OCI-LY3 (cell line): ENCODE results near the gene GOLGA6D.
"Not testable (repeated sequence)": the region's sequence is repeated elsewhere in the genome, so short reads cannot be mapped to it uniquely, and the experiment has no call there.

Experiments
- CTCF ChIP-seq: fragments of 200-600, 300-600 bp; sonication (generic); IDR thresholded peaks from 2 replicates; pipeline ENCODE4 v1.5.1; 2014; ENCODE audit warnings: antibody characterized with exemption, low read length, low read depth
- EZH2phosphoT487 ChIP-seq: fragments of 200-600 bp; shearing (Covaris generic); IDR thresholded peaks from 2 replicates; pipeline ENCODE4 v1.6.1; 2018; ENCODE audit warnings: antibody characterized with exemption, mixed run types, low read depth

GRCh38 chr15:75248991-75249390 is 33.6 kb upstream of the GOLGA6D start:
- TF ChIP-seq CTCF, EZH2phosphoT487: not testable (repeated sequence)
